Daoy (cell line): Measurements from ENCODE around the gene RNASE12. TPM values are rescaled to one million over a fixed set of nuclear protein-coding genes. Genes with fewer than 3 reads are reported as not detected.

Experiments used
- total RNA-seq: library from RNA; depleted of rRNA; stranded (reverse); fragments of >200 nt; shearing (Covaris generic); gene quantifications from 2 replicates; pipeline ENCODE4 v1.2.3, GENCODE V29; 2014; rRNA removed

RNASE12 gene
- total RNA-seq, 1 experiment from 2014 or later = not detected

Other genes starting within 250 kb of the RNASE12 start
- gene PARP2, start 247.7 kb downstream of the RNASE12 start, total RNA-seq = 70.3 and 71.1 TPM in 2 replicates
- gene TEP1, start 177.9 kb downstream of the RNASE12 start, total RNA-seq = 12.6 and 13.0 TPM in 2 replicates
- not detected in 2 replicates for gene KLHL33, start 155.2 kb downstream of the RNASE12 start, total RNA-seq
- 79.5 and 87.9 TPM in 2 replicates for gene OSGEP, start 136.6 kb downstream of the RNASE12 start, total RNA-seq
- 63.0 and 110 TPM in 2 replicates for gene APEX1, start 136.2 kb downstream of the RNASE12 start, total RNA-seq
- 19.7 and 21.0 TPM in 2 replicates for gene PIP4P1, start 129.9 kb downstream of the RNASE12 start, total RNA-seq
- gene PNP, start 122.0 kb downstream of the RNASE12 start, total RNA-seq = 184 TPM in 2 replicates
- gene RNASE10, start 85.8 kb downstream of the RNASE12 start, total RNA-seq = not detected in 2 replicates
- gene RNASE9, start 30.3 kb downstream of the RNASE12 start, total RNA-seq = not detected in 2 replicates
- 0.17 TPM in 1 of 2 replicates, not detected in the other for gene RNASE11, start 3.4 kb downstream of the RNASE12 start, total RNA-seq
- gene OR6S1, start 50.3 kb upstream of the RNASE12 start, total RNA-seq = not detected in 2 replicates
- gene RNASE4, start 93.2 kb upstream of the RNASE12 start, total RNA-seq = 2.4 and 5.2 TPM in 2 replicates
- 1.3 and 2.4 TPM in 2 replicates for gene ANG, start 97.4 kb upstream of the RNASE12 start, total RNA-seq
- not detected in 2 replicates for gene EDDM3A, start 154.5 kb upstream of the RNASE12 start, total RNA-seq
- gene EDDM3B, start 177.0 kb upstream of the RNASE12 start, total RNA-seq = not detected in 2 replicates
- 0.23 TPM in 1 of 2 replicates, not detected in the other for gene RNASE6, start 189.9 kb upstream of the RNASE12 start, total RNA-seq
- 1.9 and 6.0 TPM in 2 replicates for gene RNASE1, start 211.5 kb upstream of the RNASE12 start, total RNA-seq